HEK293 (cell line): ENCODE measurements around the gene ARHGAP4.

Source experiments
- CTCF ChIA-PET: fragments of 350-600 bp; formaldehyde crosslinking; extraction: SDS; loops from one replicate; lab custom pipeline; 2021; ENCODE audit warnings: antibody characterized with exemption; lab: Yijun Ruan, JAX
- POLR2A ChIA-PET: fragments of 300-600 bp; formaldehyde crosslinking; extraction: SDS; loops from one replicate; lab custom pipeline; 2020; ENCODE audit warnings: antibody characterized with exemption, inconsistent platforms; lab: Yijun Ruan, JAX
- H3K27ac ChIP-seq: fragments of 200-500 bp; sonication (Bioruptor generic); 2 replicates; pipeline ENCODE4 v1.5.1; 2014; ENCODE audit warnings: low read depth, low read length, control low read depth, inconsistent platforms; ENCODE audit errors: extremely low read depth
- H3K36me3 ChIP-seq, 2 experiments: fragments of 200-500 bp in 1 of 2; sonication (Bioruptor generic) in 1 of 2; 1 replicate in 1 of 2; 2 replicates in 1 of 2; pipeline ENCODE4 v1.5.1; 2014 to 2017; ENCODE audit warnings: inconsistent platforms in 2 of 2, low read length in 2 of 2; ENCODE audit not compliant: control insufficient read depth in 2 of 2, insufficient read depth in 1 of 2
- H3K4me1 ChIP-seq: fragments of 200-500 bp; sonication (Bioruptor generic); 2 replicates; pipeline ENCODE4 v1.5.1; 2014; ENCODE audit warnings: mild to moderate bottlenecking, low read length, inconsistent platforms; ENCODE audit not compliant: control insufficient read depth, insufficient read depth
- H3K4me3 ChIP-seq: 2 replicates; pipeline ENCODE4 v1.5.1; 2011; ENCODE audit warnings: low read depth, mild to moderate bottlenecking, control low read depth, low read length, moderate library complexity
- H3K9me3 ChIP-seq: fragments of 200-500 bp; sonication (Bioruptor generic); 2 replicates; pipeline ENCODE4 v1.5.1; 2014; ENCODE audit warnings: low read depth, low read length, inconsistent platforms; ENCODE audit not compliant: control insufficient read depth, insufficient read depth
- GLI2 ChIP-seq: fragments of 450-650 bp; formaldehyde crosslinking; IDR thresholded peaks from 2 replicates; pipeline ENCODE4; 2017; ENCODE audit warnings: missing biosample characterization, missing genetic modification characterization, low read depth, borderline replicate concordance
- PRDM2 ChIP-seq: fragments of 450-650 bp; formaldehyde crosslinking; IDR thresholded peaks from 2 replicates; pipeline ENCODE4 v1.5.1; 2016; ENCODE audit warnings: missing biosample characterization, missing genetic modification characterization, borderline replicate concordance
- SP7 ChIP-seq: fragments of 450-650 bp; formaldehyde crosslinking; IDR thresholded peaks from 2 replicates; pipeline ENCODE4 v1.5.1; 2016; ENCODE audit warnings: missing biosample characterization, missing genetic modification characterization
- ZNF112 ChIP-seq: fragments of 450-650 bp; formaldehyde crosslinking; IDR thresholded peaks from 2 replicates; pipeline ENCODE4 v1.5.0; 2017; ENCODE audit warnings: missing biosample characterization, missing genetic modification characterization
- ZNF221 ChIP-seq: fragments of 450-650 bp; formaldehyde crosslinking; IDR thresholded peaks from 2 replicates; pipeline ENCODE4 v1.5.1; 2017; ENCODE audit warnings: missing biosample characterization, missing genetic modification characterization, borderline replicate concordance
- ZNF248 ChIP-seq: fragments of 450-650 bp; formaldehyde crosslinking; IDR thresholded peaks from 2 replicates; pipeline ENCODE4 v1.5.1; 2017; ENCODE audit warnings: missing biosample characterization, missing genetic modification characterization
- ZNF274 ChIP-seq, 2 experiments: fragments of 200-500 bp in 1 of 2; fragments of 450-650 bp in 1 of 2; sonication (Bioruptor generic) in 1 of 2; formaldehyde crosslinking in 1 of 2; IDR thresholded peaks; 2 replicates each; pipeline versions ENCODE4 v1.5.1 to v1.6.1; 2014 to 2016; ENCODE audit warnings: borderline replicate concordance in 1 of 2, inconsistent platforms in 1 of 2, low read length in 1 of 2, missing biosample characterization in 1 of 2, missing genetic modification characterization in 1 of 2
- ZNF341 ChIP-seq: fragments of 450-650 bp; formaldehyde crosslinking; IDR thresholded peaks from 2 replicates; pipeline ENCODE4; 2016; ENCODE audit warnings: low read depth, missing biosample characterization, missing genetic modification characterization
- ZNF404 ChIP-seq: fragments of 450-650 bp; formaldehyde crosslinking; IDR thresholded peaks from 2 replicates; pipeline ENCODE4 v1.5.1; 2017; ENCODE audit warnings: missing biosample characterization, missing genetic modification characterization
- ZNF416 ChIP-seq: fragments of 450-650 bp; formaldehyde crosslinking; IDR thresholded peaks from 2 replicates; pipeline ENCODE4 v1.5.1; 2016; ENCODE audit warnings: missing biosample characterization, missing genetic modification characterization
- ZNF423 ChIP-seq: fragments of 450-650 bp; formaldehyde crosslinking; IDR thresholded peaks from 2 replicates; pipeline ENCODE4 v1.5.1; 2016; ENCODE audit warnings: missing biosample characterization, missing genetic modification characterization
- ZNF426 ChIP-seq: fragments of 450-650 bp; formaldehyde crosslinking; IDR thresholded peaks from 2 replicates; pipeline ENCODE4 v1.5.1; 2017; ENCODE audit warnings: missing biosample characterization, missing genetic modification characterization, mild to moderate bottlenecking, inconsistent platforms, moderate library complexity
- ZNF513 ChIP-seq: fragments of 450-650 bp; IDR thresholded peaks from 2 replicates; pipeline ENCODE4 v1.5.1; 2018; ENCODE audit warnings: missing biosample characterization, missing genetic modification characterization
- ZNF585B ChIP-seq: fragments of 450-650 bp; formaldehyde crosslinking; IDR thresholded peaks from 2 replicates; pipeline ENCODE4 v1.5.1; 2016; ENCODE audit warnings: missing biosample characterization, missing genetic modification characterization
- ZNF76 ChIP-seq: fragments of 450-650 bp; formaldehyde crosslinking; IDR thresholded peaks from 2 replicates; pipeline ENCODE4; 2016; ENCODE audit warnings: low read depth, missing biosample characterization, missing genetic modification characterization, borderline replicate concordance
- ZSCAN18 ChIP-seq: fragments of 450-650 bp; formaldehyde crosslinking; IDR thresholded peaks from 2 replicates; pipeline ENCODE4 v1.5.1; 2016; ENCODE audit warnings: missing biosample characterization, missing genetic modification characterization
- TF ChIP-seq, protein P1 (sequence below): fragments of 450-650 bp; formaldehyde crosslinking; IDR thresholded peaks from 2 replicates; pipeline ENCODE4 v1.5.1; 2016; ENCODE audit warnings: missing biosample characterization, missing genetic modification characterization
- TF ChIP-seq, protein P2 (sequence below): fragments of 450-650 bp; formaldehyde crosslinking; IDR thresholded peaks from 2 replicates; pipeline ENCODE4 v1.5.1; 2017; ENCODE audit warnings: missing biosample characterization, missing genetic modification characterization
- TF ChIP-seq, protein P3 (sequence below): fragments of 450-650 bp; formaldehyde crosslinking; IDR thresholded peaks from 2 replicates; pipeline ENCODE4 v1.5.1; 2016; ENCODE audit warnings: missing biosample characterization, missing genetic modification characterization

ARHGAP4 gene

GRCh38 chrX:153927922-153928760 lies 2.1 kb upstream of the ARHGAP4 start:
- H3K9me3 ChIP-seq, result no peaks in the 10 kb centered on the region
- peak; percentile 46; the same call in 1 of the 2 replicates for TF ChIP-seq ZNF423 (tag by site-specific recombination)
- no peak for TF ChIP-seq ZNF426
- no peak for TF ChIP-seq ZNF585B (tag by site-specific recombination)
- TF ChIP-seq ZNF274 (IDR thresholded peaks at IDR 0.05; ENCODE audit: low read length), result no peak
- TF ChIP-seq ZNF274 (tag by site-specific recombination; IDR thresholded peaks at IDR 0.05; ENCODE audit: borderline replicate concordance), result no peak
- TF ChIP-seq, protein P1, sequence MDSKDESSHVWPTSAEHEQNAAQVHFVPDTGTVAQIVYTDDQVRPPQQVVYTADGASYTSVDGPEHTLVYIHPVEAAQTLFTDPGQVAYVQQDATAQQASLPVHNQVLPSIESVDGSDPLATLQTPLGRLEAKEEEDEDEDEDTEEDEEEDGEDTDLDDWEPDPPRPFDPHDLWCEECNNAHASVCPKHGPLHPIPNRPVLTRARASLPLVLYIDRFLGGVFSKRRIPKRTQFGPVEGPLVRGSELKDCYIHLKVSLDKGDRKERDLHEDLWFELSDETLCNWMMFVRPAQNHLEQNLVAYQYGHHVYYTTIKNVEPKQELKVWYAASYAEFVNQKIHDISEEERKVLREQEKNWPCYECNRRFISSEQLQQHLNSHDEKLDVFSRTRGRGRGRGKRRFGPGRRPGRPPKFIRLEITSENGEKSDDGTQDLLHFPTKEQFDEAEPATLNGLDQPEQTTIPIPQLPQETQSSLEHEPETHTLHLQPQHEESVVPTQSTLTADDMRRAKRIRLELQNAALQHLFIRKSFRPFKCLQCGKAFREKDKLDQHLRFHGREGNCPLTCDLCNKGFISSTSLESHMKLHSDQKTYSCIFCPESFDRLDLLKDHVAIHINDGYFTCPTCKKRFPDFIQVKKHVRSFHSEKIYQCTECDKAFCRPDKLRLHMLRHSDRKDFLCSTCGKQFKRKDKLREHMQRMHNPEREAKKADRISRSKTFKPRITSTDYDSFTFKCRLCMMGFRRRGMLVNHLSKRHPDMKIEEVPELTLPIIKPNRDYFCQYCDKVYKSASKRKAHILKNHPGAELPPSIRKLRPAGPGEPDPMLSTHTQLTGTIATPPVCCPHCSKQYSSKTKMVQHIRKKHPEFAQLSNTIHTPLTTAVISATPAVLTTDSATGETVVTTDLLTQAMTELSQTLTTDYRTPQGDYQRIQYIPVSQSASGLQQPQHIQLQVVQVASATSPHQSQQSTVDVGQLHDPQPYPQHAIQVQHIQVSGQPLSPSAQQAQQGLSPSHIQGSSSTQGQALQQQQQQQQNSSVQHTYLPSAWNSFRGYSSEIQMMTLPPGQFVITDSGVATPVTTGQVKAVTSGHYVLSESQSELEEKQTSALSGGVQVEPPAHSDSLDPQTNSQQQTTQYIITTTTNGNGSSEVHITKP (tag by site-specific recombination), result no peak; the same call in 1 of the 2 replicates
- TF ChIP-seq ZNF341 (tag by site-specific recombination), result peak; percentile 19
- TF ChIP-seq PRDM2 (tag by site-specific recombination), result no peak
- TF ChIP-seq ZNF248 (tag by site-specific recombination), result no peak
- TF ChIP-seq ZSCAN18 (tag by site-specific recombination), result no peak
- TF ChIP-seq, protein P2, sequence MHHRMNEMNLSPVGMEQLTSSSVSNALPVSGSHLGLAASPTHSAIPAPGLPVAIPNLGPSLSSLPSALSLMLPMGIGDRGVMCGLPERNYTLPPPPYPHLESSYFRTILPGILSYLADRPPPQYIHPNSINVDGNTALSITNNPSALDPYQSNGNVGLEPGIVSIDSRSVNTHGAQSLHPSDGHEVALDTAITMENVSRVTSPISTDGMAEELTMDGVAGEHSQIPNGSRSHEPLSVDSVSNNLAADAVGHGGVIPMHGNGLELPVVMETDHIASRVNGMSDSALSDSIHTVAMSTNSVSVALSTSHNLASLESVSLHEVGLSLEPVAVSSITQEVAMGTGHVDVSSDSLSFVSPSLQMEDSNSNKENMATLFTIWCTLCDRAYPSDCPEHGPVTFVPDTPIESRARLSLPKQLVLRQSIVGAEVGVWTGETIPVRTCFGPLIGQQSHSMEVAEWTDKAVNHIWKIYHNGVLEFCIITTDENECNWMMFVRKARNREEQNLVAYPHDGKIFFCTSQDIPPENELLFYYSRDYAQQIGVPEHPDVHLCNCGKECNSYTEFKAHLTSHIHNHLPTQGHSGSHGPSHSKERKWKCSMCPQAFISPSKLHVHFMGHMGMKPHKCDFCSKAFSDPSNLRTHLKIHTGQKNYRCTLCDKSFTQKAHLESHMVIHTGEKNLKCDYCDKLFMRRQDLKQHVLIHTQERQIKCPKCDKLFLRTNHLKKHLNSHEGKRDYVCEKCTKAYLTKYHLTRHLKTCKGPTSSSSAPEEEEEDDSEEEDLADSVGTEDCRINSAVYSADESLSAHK (tag by site-specific recombination), result no peak
- TF ChIP-seq, protein P3, sequence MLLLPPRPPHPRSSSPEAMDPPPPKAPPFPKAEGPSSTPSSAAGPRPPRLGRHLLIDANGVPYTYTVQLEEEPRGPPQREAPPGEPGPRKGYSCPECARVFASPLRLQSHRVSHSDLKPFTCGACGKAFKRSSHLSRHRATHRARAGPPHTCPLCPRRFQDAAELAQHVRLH (tag by site-specific recombination), result peak; percentile 98
- TF ChIP-seq ZNF112 (tag by site-specific recombination), result no peak
- no peak; the same call in 1 of the 2 replicates for TF ChIP-seq ZNF513
- TF ChIP-seq GLI2 (tag by site-specific recombination), result peak; percentile 46; the same call in 1 of the 2 replicates
- TF ChIP-seq ZNF221, result no peak
- peak; percentile 55; the same call in 1 of the 2 replicates for TF ChIP-seq SP7 (tag by site-specific recombination)
- TF ChIP-seq ZNF404 (tag by site-specific recombination), result no peak
- TF ChIP-seq ZNF76 (tag by site-specific recombination), result no peak; the same call in 1 of the 2 replicates
- TF ChIP-seq ZNF416 (tag by site-specific recombination), result no peak

More at GRCh38 chrX:153927922-153928760, 2.1 kb upstream of the ARHGAP4 start:
- ChIA-PET POLR2A (interaction anchor here (0.6 to 4.2 kb wide), 34 partner anchors 9 to 457 kb away, joined by 3 to 67 read pairs (median 5); partner anchors contain the start of genes HCFC1, IDH3G, L1CAM and RENBP), CTCF (interaction anchor here (0.6 to 14.7 kb wide), 10 partner anchors 12 to 218 kb away, joined by 3 to 267 read pairs (median 3); partner anchors contain the start of genes PLXNB3 and RENBP)
- Histone ChIP-seq H3K4me3 (peak overlapping the region; percentile 66), H3K4me1 (peaks cover 10% of the 10 kb centered on the region), H3K36me3 (peaks cover 19 to 42% of the 10 kb centered on the region in 2 experiments), H3K27ac (peak overlapping the region; percentile 95)
